GM12878 (cell line): ENCODE results near the gene EEFSEC. TPM values are rescaled to one million over a fixed set of nuclear protein-coding genes. Genes with fewer than 3 reads are reported as not detected.

Source experiments
- ATAC-seq: fragments of 200-7000 bp; cut with Tn5 transposase; 3 replicates; pipeline ENCODE4 v1.9.1; 2020; ENCODE audit warnings: mild to moderate bottlenecking, moderate library complexity
- BruUV-seq: library from RNA; stranded (reverse); fragments of 400-500 nt; replicated peaks from 2 replicates; lab custom pipeline; 2021; lab: Mats Ljungman, UMichigan
- CTCF ChIA-PET: fragments of 300-600 bp; sonication (Branson Sonifier 250); formaldehyde crosslinking; extraction: SDS; loops from one replicate; lab custom pipeline; 2021; ENCODE audit warnings: inconsistent platforms; lab: Yijun Ruan, JAX
- POLR2A ChIA-PET: fragments of 350-600 bp; formaldehyde crosslinking; extraction: SDS; loops from one replicate; lab custom pipeline; 2021; ENCODE audit warnings: inconsistent platforms; lab: Charles Lee
- RAD21 ChIA-PET: fragments of 300-600 bp; sonication (Branson Sonifier 250); formaldehyde crosslinking; loops from one replicate; lab custom pipeline; 2023; ENCODE audit warnings: antibody characterized with exemption; ENCODE audit not compliant: unreplicated experiment; lab: Charles Lee
- SMC1A ChIA-PET: fragments of 300-600 bp; sonication (Branson Sonifier 250); formaldehyde crosslinking; loops from one replicate; lab custom pipeline; 2023; ENCODE audit not compliant: unreplicated experiment, uncharacterized antibody; lab: Charles Lee
- DNase-seq: peaks from one replicate; pipeline ENCODE4 v3.0.0-alpha.2; 2011; ENCODE audit warnings: low read depth, low spot score
- FAIRE-seq: peaks from 3 replicates; lab custom pipeline; 2011; peaks lifted over from hg19 to GRCh38; lab: Jason Lieb, UNC
- H2AFZ ChIP-seq: 2 replicates; pipeline ENCODE4 v1.6.0; 2011; ENCODE audit warnings: low read depth, low read length, control low read depth; ENCODE audit not compliant: control insufficient read depth
- H3K27ac ChIP-seq: 2 replicates; pipeline ENCODE4 v1.5.1; 2011; ENCODE audit warnings: control low read depth; ENCODE audit not compliant: control insufficient read depth, insufficient read depth
- H3K27me3 ChIP-seq, 2 experiments: replicated peaks in 1 of 2; 2 replicates each; pipeline versions ENCODE4 v1.6.0 to v1.6.1; 2011; ENCODE audit warnings: low read length in 1 of 2; ENCODE audit not compliant: control insufficient read depth in 2 of 2, insufficient read depth in 2 of 2
- H3K36me3 ChIP-seq, 2 experiments: 2 replicates each; pipeline ENCODE4 v1.5.1; 2011; ENCODE audit warnings: low read length in 1 of 2; ENCODE audit not compliant: control insufficient read depth in 2 of 2, insufficient read depth in 2 of 2
- H3K4me1 ChIP-seq: 2 replicates; pipeline ENCODE4 v1.6.1; 2011; ENCODE audit warnings: mild to moderate bottlenecking, low read length, moderate library complexity, mixed read lengths; ENCODE audit not compliant: control insufficient read depth, insufficient read depth
- H3K4me2 ChIP-seq: 2 replicates; pipeline ENCODE4 v1.6.0; 2011; ENCODE audit warnings: control low read depth; ENCODE audit not compliant: control insufficient read depth, insufficient read depth
- H3K4me3 ChIP-seq: fragments of 200-600 bp; sonication (generic); 2 replicates; pipeline ENCODE4 v1.5.1; 2016
- H3K79me2 ChIP-seq: 2 replicates; pipeline ENCODE4 v1.6.0; 2011; ENCODE audit warnings: low read length; ENCODE audit not compliant: control insufficient read depth, insufficient read depth
- H3K9ac ChIP-seq: 2 replicates; pipeline ENCODE4 v1.8.0; 2011; ENCODE audit warnings: low read length, control low read depth, mixed read lengths; ENCODE audit not compliant: control insufficient read depth, insufficient read depth
- H3K9me3 ChIP-seq: replicated peaks from 3 replicates; pipeline ENCODE4 v1.5.1; 2011; ENCODE audit warnings: mild to moderate bottlenecking, low read length; ENCODE audit not compliant: control insufficient read depth, insufficient read depth
- H4K20me1 ChIP-seq: 2 replicates; pipeline ENCODE4 v1.6.0; 2011; ENCODE audit not compliant: control insufficient read depth, insufficient read depth
- MAX ChIP-seq: IDR thresholded peaks from 2 replicates; pipeline ENCODE4 v1.6.1; 2012; ENCODE audit warnings: low read depth, low read length, improper control_type of control experiment
- RAD21 ChIP-seq: IDR thresholded peaks from 2 replicates; pipeline ENCODE4 v1.6.1; 2011; ENCODE audit warnings: mild to moderate bottlenecking, low read depth, low read length, moderate library complexity; ENCODE audit not compliant: insufficient read depth
- WGBS: methylation state at CpG from one replicate; pipeline ENCODE4 v1.1.6; 2016; ENCODE audit warnings: low lambda C conversion rate; ENCODE audit not compliant: insufficient replicate concordance, insufficient coverage; ENCODE audit errors: missing lambda C conversion rate; 5-methylcytosine and 5-hydroxymethylcytosine counted together
- in situ Hi-C: fragments of 300-500 bp; cut with MboI; formaldehyde crosslinking; loops from 9 replicates; pipeline ENCODE4 v1.14.3; 2018; ENCODE audit warnings: mixed read lengths
- intact Hi-C: fragments of 100-400 bp; cut with micrococcal nuclease; formaldehyde crosslinking; loops from one replicate; pipeline ENCODE4 v1.14.2; 2022; ENCODE audit not compliant: unreplicated experiment
- polyA plus RNA-seq, 11 experiments: library from polyadenylated mRNA; depleted of rRNA in 4 of 11; unstranded in 6 of 11; stranded (reverse) in 5 of 11; fragments of >200 nt; fragmentation: Nextera tagmentation in 4 of 11; fragmentation: Illumina TruSeq in 1 of 11; extraction: Ambion mirVana in 4 of 11; extraction: Trizol in 1 of 11; gene quantifications; 1 replicate in 1 of 11; 2 replicates in 10 of 11; pipeline versions ENCODE4 v1.2.1 to v1.2.3, GENCODE V29; 2011 to 2016; ENCODE audit warnings: inconsistent platforms in 2 of 11, missing spikeins in 2 of 11, low read depth in 1 of 11
- total RNA-seq, 4 experiments: library from RNA; depleted of rRNA in 3 of 4; stranded (reverse); fragments of >200 nt in 3 of 4; fragmentation: Illumina TruSeq in 1 of 4; extraction: Trizol in 1 of 4; gene quantifications; 2 replicates each; pipeline versions ENCODE4 v1.2.1 to v1.2.3, GENCODE V29; 2013 to 2021
- TF ChIP-seq, protein P1 (sequence below): IDR thresholded peaks from 2 replicates; pipeline ENCODE4 v1.6.1; 2012; ENCODE audit warnings: low read depth, low read length, improper control_type of control experiment

The EEFSEC gene
- total and polyA plus RNA-seq, 10 of the 15 experiments (the other 5 are each of a cell fraction or from before 2014, with no cell fraction given), result 0.29 to 29.1 (median 16.1) TPM

- in situ Hi-C loops, result no loop called here
- FAIRE-seq, result no peak
- Histone ChIP-seq H2AFZ (no peak overlapping the region), H3K36me3 (no peaks in the 10 kb centered on the region), H3K4me3 (no peak overlapping the region), H3K27ac (no peak overlapping the region), H3K4me2 (no peak overlapping the region), H3K79me2 (no peaks in the 10 kb centered on the region), H3K9ac (no peak overlapping the region), H3K27me3 (no peaks in the 10 kb centered on the region), H3K4me1 (no peaks in the 10 kb centered on the region), H3K9me3 (no peaks in the 10 kb centered on the region), H4K20me1 (no peaks in the 10 kb centered on the region)
- WGBS, result 81% methylated on average over 23 of the region's 23 CpGs
- ChIA-PET POLR2A (no interaction called here), RAD21 (no interaction called here), SMC1A (no interaction called here), CTCF (no interaction called here)
- BruUV-seq, result no TSS peak
- TF ChIP-seq, protein P1, sequence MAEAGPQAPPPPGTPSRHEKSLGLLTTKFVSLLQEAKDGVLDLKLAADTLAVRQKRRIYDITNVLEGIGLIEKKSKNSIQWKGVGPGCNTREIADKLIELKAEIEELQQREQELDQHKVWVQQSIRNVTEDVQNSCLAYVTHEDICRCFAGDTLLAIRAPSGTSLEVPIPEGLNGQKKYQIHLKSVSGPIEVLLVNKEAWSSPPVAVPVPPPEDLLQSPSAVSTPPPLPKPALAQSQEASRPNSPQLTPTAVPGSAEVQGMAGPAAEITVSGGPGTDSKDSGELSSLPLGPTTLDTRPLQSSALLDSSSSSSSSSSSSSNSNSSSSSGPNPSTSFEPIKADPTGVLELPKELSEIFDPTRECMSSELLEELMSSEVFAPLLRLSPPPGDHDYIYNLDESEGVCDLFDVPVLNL, result no peak
- intact Hi-C loops, result no loop called here
- DNase-seq, result no peak
- ATAC-seq, result no peak
Observed at GRCh38 chr3:128404276-128405068, 251.2 kb downstream of the EEFSEC start.

- Histone ChIP-seq H3K4me1 (no peaks in the 10 kb centered on the region), H4K20me1 (no peaks in the 10 kb centered on the region), H3K9me3 (no peaks in the 10 kb centered on the region), H2AFZ (no peak overlapping the region), H3K36me3 (no peaks in the 10 kb centered on the region), H3K27ac (no peak overlapping the region), H3K4me2 (no peak overlapping the region), H3K4me3 (no peak overlapping the region), H3K27me3 (no peaks in the 10 kb centered on the region), H3K79me2 (no peaks in the 10 kb centered on the region), H3K9ac (no peak overlapping the region)
- DNase-seq (no peak), ATAC-seq (no peak), FAIRE-seq (no peak)
- intact Hi-C loops, result no loop called here
- in situ Hi-C loops, result no loop called here
- BruUV-seq, result no TSS peak
- RAD21 ChIA-PET, result no interaction called here
- POLR2A ChIA-PET, result no interaction called here
- CTCF ChIA-PET, result interaction anchor here (0.7 kb wide), 1 partner anchor 19 kb away, joined by 3 read pairs; no protein-coding TSS in a partner anchor
- WGBS, result over 99% methylated on average over 8 of the region's 8 CpGs
- SMC1A ChIA-PET, result no interaction called here
- TF ChIP-seq MAX, result no peak
- TF ChIP-seq RAD21, result no peak
Observed at GRCh38 chr3:128405554-128406277, 252.4 kb downstream of the EEFSEC start.
